Frontal cortex (tissue), 4 donors: ENCODE results near the gene SHPK. TPM values are rescaled to one million over a fixed set of nuclear protein-coding genes. Genes with fewer than 3 reads are reported as not detected.

ENCODE experiments used
- DNase-seq, 2 donors: peaks; one replicate each; pipeline ENCODE4 v3.0.0; 2012; ENCODE audit warnings: low spot score in 2 of 2
- FAIRE-seq: peaks from 2 replicates; lab custom pipeline; 2012; peaks lifted over from hg19 to GRCh38; lab: Jason Lieb, UNC
- total RNA-seq: library from RNA; depleted of rRNA; stranded (reverse); fragments of >200 nt; gene quantifications from one replicate; pipeline ENCODE4 v1.2.3, GENCODE V29; 2014
- donor health status: control.
- donor health status: control.
- donor health status: control.

Gene SHPK
- total RNA-seq = 8.6 TPM

DNA sequence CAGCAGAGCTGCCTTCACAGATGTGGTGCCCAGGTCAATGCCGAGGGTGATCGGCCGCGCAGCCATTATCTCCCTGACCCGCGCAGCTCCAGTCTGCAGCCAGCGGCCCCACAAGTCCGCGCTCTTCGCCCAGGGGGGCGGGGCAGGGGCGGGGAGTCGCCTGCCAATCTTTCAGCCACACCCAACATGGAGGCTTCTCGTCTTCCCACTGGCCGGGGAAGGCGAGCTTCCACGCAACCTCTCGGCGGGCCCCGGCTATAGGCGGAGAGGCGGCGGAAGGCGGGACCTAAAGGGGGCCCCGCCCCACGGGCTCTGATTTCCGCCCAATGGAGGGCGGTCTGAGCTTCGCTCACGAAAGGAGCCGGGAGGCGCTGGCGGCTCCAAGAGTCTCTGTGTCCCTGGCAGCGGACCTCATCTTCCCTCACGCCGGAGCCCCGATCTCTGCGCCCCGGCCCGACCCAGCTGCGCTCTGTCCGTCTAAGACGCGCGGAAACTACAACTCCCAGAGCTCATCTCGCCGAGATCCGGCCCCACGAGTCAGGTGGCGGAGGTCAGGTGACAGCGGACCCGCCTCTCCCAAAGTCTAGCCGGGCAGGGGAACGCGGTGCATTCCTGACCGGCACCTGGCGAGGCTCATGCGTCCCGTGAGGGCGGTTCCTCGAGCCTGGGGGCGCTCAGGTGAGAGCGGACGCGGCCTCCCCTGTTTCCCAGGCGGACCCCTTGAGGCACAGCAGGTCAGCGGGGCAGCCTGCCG is at the start of gene SHPK, which contains the start of gene CTNS:
Gene SHPK (minus strand): TSS at position 97 of the 754 bp plus-strand sequence. CDS start 31 bp downstream, at position 66.
Gene CTNS (plus strand): TSS at position 607 of the 754 bp plus-strand sequence. CDS start 3,447 bp downstream, outside the sequence.
- FAIRE-seq (peak; percentile 90), DNase-seq (peak; percentile 99 to 100)

GRCh38 chr17:3685174-3685573 is 49.1 kb upstream of the SHPK start:
- no peak for FAIRE-seq
- DNase-seq = no peak

- DNase-seq = peak; percentile 64 to 74
- FAIRE-seq = no peak
Observed at GRCh38 chr17:3683054-3683511, 47.0 kb upstream of the SHPK start.

DNA sequence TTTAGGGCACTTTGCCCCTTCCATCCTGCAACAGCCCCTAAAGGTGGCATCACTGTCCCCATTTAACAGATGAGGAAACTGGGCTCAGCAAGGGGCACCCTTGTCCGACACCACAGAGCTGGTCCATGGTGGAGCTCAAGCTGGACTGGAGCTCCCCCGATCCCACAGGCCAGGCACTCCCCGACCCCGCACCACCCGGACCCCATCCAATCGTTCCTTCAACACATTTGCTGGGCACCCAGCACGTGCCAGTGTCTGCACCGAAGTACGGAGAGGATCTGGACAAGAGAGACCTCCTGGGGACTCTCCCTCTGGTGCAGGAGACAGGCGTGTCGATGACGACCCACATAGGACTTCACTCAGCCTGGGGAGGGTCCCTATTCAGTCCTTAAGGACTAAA is 46.0 kb upstream of the SHPK start:
- FAIRE-seq (no peak), DNase-seq (no peak)

- FAIRE-seq = no peak
- no peak for DNase-seq
Observed at GRCh38 chr17:3681565-3681964, 45.5 kb upstream of the SHPK start.

DNA sequence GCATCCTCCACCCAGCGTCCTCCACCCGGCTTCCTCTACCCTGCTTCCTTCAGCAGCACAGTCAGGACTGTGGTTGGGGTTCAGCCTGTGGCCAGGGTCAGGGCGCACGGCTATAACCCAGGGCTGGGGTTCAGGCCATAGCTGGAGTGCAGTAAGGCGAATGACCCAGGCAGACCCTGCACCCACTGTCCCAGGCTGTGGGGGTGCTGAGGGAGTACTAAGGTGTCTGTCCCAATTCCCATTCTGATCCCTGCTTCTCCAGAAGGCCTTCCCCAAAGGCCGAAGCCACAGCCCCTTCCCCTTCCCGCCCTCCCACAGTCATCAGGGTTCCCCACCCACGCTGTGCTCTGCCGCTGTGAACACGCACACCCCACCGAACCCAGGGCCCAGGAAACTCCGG is 45.0 kb upstream of the SHPK start:
- FAIRE-seq (no peak), DNase-seq (no peak)

DNA sequence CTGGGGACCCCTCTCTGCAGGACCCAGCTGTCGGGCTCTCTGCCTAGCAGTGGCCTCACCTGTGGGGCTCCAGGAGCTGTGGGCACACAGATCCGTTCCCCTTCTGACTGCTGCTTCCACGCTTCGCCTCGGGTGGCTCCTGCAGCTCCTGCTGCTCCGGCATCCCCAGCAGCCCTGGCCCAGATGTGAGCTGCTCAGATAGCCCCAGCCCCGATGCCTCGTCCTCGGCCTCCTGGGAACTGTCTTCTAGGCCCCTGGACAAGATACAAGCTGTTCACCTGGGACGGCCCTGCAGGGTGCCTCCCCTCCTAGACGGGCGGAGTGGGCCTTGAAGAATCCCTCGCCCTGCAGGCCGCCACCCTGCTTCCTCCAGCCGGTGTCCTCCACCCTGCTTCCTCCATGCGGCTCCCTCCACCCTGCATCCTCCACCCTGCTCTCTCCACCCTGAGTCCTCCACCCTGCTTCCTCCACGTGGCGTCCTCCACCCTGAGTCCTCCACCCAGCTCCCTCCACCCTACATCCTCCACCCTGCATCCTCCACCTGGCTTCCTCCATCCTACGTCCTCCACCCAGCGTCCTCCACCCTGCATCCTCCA is 43.6 kb upstream of the SHPK start:
- DNase-seq (no peak), FAIRE-seq (no peak)

DNA sequence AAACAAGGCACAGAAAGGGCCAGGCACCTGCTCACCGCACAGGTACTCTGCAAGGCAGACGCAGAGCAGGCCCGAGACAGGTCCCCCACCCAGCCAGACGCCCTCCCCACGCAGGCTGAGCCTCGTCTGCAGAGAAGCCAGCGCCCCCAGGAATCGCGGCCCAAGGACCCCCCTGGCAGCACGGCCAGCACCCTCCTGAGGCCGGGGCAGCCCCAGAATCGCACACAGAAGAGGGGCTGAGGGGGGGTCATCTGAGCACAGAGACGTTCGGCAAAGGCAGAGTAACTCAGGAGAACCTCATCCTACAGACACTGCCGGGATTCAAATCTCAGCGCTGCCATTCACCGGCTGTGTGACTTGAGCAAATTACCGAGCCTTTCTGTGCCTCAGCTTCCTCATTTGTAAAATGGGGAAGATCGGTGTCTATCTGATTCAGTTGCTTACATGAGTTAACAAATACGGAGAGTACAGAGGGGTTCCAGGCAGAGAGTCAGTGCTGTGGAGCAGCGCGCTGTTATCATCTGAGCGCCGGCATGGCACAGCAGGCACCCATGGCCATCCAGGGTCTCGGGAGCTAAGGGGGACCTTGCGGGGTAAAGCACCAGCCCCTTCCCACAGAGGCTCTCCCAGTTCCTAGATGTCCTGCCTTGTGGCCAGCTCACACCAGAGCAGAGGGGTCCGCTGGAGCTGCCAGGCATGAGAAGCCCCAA is 42.9 kb upstream of the SHPK start:
- FAIRE-seq (no peak), DNase-seq (no peak)

GRCh38 chr17:3678095-3678820 is 42.2 kb upstream of the SHPK start:
- DNase-seq (no peak), FAIRE-seq (no peak)

GRCh38 chr17:3675886-3676285 is 39.8 kb upstream of the SHPK start:
- DNase-seq (no peak), FAIRE-seq (no peak)

GRCh38 chr17:3672571-3672970 is 36.5 kb upstream of the SHPK start:
- DNase-seq (no peak), FAIRE-seq (no peak)

DNA sequence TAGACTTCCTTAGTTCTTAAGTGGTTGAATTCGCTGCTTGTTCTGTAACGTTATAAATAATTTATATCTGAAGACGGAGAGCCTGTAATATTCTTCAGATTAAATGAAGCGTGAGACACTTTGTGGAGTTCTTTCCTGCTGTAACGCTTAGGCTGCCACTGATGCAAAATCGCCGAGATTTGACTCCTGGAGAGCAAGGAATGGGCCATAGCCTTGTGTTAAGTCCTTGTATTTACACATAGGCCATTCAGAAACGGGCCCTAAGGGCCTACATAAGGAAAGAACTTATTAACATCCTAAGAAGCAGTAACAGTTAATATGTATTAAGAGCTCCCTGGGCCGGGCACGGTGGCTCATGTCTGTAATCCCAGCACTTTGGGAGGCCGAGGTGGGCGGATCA is 33.5 kb upstream of the SHPK start:
- no peak for FAIRE-seq
- DNase-seq = no peak

GRCh38 chr17:3669085-3669347 is 33.0 kb upstream of the SHPK start:
- DNase-seq = no peak
- FAIRE-seq = no peak

DNA sequence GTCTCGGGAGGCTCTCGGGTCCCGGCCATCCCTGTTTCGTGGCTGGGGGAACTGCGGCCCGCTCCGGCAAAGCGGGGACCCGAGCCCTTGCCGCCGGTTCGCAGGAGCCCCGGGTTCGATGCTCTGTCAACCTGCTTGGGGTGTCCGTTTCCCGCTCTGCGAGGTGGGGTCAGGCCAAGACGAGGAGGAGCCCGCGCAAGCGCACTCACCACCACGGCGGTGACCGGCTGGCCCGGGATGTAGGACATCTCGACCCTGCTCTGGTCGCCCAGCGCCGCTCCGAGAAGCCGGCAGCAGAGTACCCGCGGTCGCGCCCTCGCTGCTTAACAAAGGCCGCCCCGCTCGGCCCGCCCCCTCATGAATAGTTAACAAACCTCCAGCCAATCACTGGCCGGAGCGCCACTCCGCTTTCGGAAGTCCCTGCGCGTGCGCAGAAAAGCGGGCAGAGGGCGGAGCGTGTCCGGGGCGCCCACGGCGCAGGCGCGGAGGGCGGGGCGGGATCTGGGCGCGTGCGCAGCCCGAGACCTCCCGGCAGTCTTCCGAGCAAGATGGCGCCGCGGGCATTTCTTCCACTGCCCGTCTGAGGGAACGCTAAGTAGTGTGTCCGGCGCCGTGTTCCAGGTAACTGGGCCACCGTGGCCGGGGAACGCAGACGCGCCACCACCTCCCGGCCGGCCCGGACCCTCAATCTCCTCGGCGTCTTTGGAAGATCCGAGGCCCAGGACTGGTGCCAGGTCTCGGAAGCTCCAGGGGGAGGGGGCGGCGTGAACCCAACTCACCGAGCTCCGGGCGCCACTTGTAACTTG is 32.4 kb upstream of the SHPK start, which contains the start of the genes EMC6 and TAX1BP3:
Gene EMC6 (plus strand): TSS at position 534 of the 806 bp plus-strand sequence. CDS start 335 bp downstream, outside the sequence.
Gene TAX1BP3 (minus strand): TSS at position 300 of the 806 bp plus-strand sequence. CDS start 52 bp downstream, at position 248.
- FAIRE-seq = peak; percentile 42

GRCh38 chr17:3667366-3668278 is 31.6 kb upstream of the SHPK start:
- FAIRE-seq = no peak
- DNase-seq = peak; percentile 65 to 80

More for the DNA sequence above, 32.4 kb upstream of the SHPK start, which contains the start of the genes EMC6 and TAX1BP3:
- peak; percentile 99 to 100 for DNase-seq

DNA sequence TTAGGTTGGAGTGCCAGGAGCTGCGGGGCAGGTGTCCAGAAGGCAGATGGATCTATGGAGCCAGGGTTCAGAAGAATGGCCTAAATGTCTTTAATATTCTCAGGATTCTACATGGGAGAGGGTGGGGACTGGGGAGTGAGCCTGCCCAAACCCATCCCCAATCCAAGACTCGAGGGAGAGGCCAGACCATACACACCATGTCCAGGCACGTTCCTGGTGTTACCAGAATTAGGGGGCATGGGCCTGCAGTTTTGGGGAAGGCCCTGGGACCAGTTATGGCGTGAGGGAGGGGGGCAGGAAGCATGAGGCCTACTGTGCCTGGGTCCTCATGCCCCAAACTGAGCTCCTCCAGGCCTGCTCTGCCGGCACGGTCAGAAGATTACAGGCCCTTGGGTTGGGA is 30.5 kb upstream of the SHPK start:
- DNase-seq (no peak), FAIRE-seq (no peak)

- DNase-seq (no peak), FAIRE-seq (no peak)
Observed at GRCh38 chr17:3665834-3666233, 29.8 kb upstream of the SHPK start.
